ENCODE data around the gene GSTO2.

DNA sequence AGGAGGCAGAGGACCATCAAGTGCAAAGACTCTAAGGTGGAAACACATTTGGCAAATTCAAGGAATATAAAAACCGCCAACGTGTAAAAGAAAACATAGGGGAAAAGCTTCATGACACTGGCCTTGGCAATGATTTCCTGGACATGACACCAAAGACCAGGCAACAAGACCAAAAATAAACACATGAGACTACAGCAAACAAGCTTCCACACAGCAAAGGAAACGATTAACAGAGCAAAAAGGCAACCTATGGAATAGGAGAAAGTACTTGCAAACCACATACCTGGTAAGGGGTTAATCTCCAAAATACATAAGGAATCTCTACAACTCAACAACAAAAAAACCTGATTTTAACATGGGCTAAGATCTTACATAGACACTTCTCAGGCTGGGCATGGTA, 10.8 kb upstream of the GSTO2 start:
- no peak for TF ChIP-seq ZNF572 (CRISPR knock-in tag; IDR thresholded peaks at IDR 0.05)
- no peak for TF ChIP-seq ZNF660 (CRISPR knock-in tag; IDR thresholded peaks at IDR 0.05; ENCODE audit: borderline replicate concordance, low read depth)
- no peak; the same call in 1 of the 2 replicates for TF ChIP-seq NFIC (IDR thresholded peaks at IDR 0.05; ENCODE audit: low read length)
- TF ChIP-seq STAG1 (CRISPR knock-in tag; IDR thresholded peaks at IDR 0.05) = no peak
- no peak for TF ChIP-seq ZBTB7A (CRISPR knock-in tag; IDR thresholded peaks at IDR 0.05)
- TF ChIP-seq ZNF232 (CRISPR knock-in tag; IDR thresholded peaks at IDR 0.05; ENCODE audit: borderline replicate concordance) = no peak
- TF ChIP-seq, protein P1, sequence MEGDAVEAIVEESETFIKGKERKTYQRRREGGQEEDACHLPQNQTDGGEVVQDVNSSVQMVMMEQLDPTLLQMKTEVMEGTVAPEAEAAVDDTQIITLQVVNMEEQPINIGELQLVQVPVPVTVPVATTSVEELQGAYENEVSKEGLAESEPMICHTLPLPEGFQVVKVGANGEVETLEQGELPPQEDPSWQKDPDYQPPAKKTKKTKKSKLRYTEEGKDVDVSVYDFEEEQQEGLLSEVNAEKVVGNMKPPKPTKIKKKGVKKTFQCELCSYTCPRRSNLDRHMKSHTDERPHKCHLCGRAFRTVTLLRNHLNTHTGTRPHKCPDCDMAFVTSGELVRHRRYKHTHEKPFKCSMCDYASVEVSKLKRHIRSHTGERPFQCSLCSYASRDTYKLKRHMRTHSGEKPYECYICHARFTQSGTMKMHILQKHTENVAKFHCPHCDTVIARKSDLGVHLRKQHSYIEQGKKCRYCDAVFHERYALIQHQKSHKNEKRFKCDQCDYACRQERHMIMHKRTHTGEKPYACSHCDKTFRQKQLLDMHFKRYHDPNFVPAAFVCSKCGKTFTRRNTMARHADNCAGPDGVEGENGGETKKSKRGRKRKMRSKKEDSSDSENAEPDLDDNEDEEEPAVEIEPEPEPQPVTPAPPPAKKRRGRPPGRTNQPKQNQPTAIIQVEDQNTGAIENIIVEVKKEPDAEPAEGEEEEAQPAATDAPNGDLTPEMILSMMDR (CRISPR knock-in tag; IDR thresholded peaks at IDR 0.05) = no peak
- TF ChIP-seq CBFB (CRISPR knock-in tag; IDR thresholded peaks at IDR 0.05) = no peak

Measured in HepG2 (cell line).